ENCODE data around the gene RUNX1. TPM values are rescaled to one million over a fixed set of nuclear protein-coding genes. Genes with fewer than 3 reads are reported as not detected.

RUNX1 gene
- total RNA-seq, 2 donors from 2014 or later, result 3.8 to 7.6 TPM

DNA sequence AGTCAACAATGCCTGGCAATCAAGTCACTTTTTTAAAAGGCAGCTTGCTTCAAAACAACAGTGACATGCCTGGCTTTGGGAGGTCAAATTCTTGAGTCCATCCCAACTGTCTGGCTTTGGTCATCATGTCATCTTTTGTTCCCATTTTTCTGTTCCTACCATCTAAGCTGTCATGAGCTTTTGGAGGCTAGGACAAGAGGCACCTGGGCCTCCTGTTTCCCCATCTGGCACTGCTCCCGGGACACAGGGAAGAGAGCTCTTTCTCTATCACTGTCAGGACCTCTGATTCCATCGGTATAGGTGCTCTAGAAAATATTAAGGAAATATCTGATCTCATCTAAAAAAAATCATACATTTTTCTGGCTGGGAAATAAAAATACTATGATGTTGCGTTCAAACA lies 224.0 kb downstream of the RUNX1 start:
- DNase-seq (ENCODE audit: low spot score), result no peak
- TF ChIP-seq, protein P1, sequence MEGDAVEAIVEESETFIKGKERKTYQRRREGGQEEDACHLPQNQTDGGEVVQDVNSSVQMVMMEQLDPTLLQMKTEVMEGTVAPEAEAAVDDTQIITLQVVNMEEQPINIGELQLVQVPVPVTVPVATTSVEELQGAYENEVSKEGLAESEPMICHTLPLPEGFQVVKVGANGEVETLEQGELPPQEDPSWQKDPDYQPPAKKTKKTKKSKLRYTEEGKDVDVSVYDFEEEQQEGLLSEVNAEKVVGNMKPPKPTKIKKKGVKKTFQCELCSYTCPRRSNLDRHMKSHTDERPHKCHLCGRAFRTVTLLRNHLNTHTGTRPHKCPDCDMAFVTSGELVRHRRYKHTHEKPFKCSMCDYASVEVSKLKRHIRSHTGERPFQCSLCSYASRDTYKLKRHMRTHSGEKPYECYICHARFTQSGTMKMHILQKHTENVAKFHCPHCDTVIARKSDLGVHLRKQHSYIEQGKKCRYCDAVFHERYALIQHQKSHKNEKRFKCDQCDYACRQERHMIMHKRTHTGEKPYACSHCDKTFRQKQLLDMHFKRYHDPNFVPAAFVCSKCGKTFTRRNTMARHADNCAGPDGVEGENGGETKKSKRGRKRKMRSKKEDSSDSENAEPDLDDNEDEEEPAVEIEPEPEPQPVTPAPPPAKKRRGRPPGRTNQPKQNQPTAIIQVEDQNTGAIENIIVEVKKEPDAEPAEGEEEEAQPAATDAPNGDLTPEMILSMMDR (IDR thresholded peaks at IDR 0.05), result no peak
- Histone ChIP-seq H3K4me3 (no peak overlapping the region), H3K36me3 (peaks cover 3% of the 10 kb centered on the region), H3K27ac (no peak overlapping the region), H3K9me3 (no peaks in the 10 kb centered on the region), H3K27me3 (no peaks in the 10 kb centered on the region), H3K4me1 (peaks cover 0 to 4% of the 10 kb centered on the region in 2 donors)

- Histone ChIP-seq H3K27me3 (no peaks in the 10 kb centered on the region), H3K4me3 (no peak overlapping the region), H3K9me3 (no peaks in the 10 kb centered on the region), H3K27ac (no peak overlapping the region), H3K4me1 (peaks cover 0 to 4% of the 10 kb centered on the region in 2 donors), H3K36me3 (peaks cover 3% of the 10 kb centered on the region)
- TF ChIP-seq, protein P1 (IDR thresholded peaks at IDR 0.05), result no peak
- DNase-seq (ENCODE audit: low spot score), result no peak
Measured at GRCh38 chr21:34824314-34824713, 224.8 kb downstream of the RUNX1 start.

DNA sequence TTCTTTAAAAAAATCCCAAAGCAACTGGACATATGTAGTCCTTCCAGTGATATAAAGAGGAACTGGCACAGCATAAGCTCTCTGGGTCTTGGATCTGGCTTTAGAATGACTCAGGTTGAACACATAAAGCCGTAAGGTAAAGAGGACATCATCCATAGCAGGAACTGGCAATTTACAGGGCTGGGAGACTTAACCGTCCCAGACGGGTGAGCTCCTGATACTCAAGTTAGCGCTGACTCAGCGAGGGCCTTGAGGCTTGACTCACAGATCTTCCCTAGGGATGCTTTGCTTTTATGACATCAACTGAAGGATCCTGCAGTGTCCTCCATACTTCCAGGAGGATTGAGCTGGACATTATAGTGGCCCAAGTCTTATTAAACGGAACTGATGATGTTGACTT lies 226.2 kb downstream of the RUNX1 start:
- no peak overlapping the region for H3K4me3 ChIP-seq
- H3K4me1 ChIP-seq, result peaks cover 0 to 4% of the 10 kb centered on the region in 2 donors
- H3K27ac ChIP-seq, result no peak overlapping the region
- DNase-seq (ENCODE audit: low spot score), result peak; percentile 38
- no peaks in the 10 kb centered on the region for H3K9me3 ChIP-seq
- TF ChIP-seq, protein P1 (IDR thresholded peaks at IDR 0.05), result no peak
- peaks cover 3% of the 10 kb centered on the region for H3K36me3 ChIP-seq
- no peaks in the 10 kb centered on the region for H3K27me3 ChIP-seq

DNA sequence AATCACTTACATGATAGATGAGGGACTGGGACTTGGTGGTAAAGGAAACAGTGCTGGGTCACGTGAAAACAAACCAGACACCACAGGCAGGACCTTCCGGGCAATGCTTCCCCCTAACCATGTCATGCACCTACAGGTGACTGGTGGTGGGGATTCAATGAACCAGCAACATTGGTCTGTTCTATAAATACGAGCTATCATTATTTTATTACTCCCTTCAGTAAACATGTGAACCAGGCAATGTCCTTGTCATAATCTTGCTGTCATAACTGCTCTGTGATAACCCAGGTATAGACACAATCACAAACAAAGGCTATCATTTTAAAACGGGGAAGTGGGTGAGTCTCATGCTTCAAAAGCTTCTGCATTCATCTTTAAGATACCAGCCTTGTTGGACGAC lies 226.9 kb downstream of the RUNX1 start:
- Histone ChIP-seq H3K36me3 (peaks cover 3% of the 10 kb centered on the region), H3K9me3 (no peaks in the 10 kb centered on the region), H3K27me3 (no peaks in the 10 kb centered on the region), H3K27ac (no peak overlapping the region), H3K4me3 (no peak overlapping the region), H3K4me1 (no peaks in the 10 kb centered on the region)
- no peak for DNase-seq (ENCODE audit: low spot score)
- TF ChIP-seq, protein P1 (IDR thresholded peaks at IDR 0.05), result no peak

DNA sequence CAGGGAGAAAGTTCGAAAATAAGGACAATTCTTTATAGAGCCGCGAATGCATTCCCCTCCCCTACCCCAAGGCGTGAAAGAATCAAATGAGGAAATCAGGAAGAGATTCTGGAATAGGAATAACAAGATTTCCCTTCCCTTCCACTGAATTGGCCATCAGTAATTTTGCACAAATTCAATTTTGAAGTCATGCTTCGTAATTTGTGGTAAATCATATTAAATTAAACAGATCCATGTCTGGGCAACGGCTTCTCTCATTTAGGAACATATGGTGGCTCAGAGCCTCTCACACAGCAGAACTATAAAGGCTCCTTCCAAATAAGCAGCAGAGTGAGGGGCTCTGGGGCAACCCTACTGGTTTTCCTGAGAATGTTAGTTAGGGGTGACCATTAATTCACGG lies 227.4 kb downstream of the RUNX1 start:
- Histone ChIP-seq H3K36me3 (peaks cover 3% of the 10 kb centered on the region), H3K27me3 (no peaks in the 10 kb centered on the region), H3K27ac (no peak overlapping the region), H3K4me3 (no peak overlapping the region), H3K4me1 (no peaks in the 10 kb centered on the region), H3K9me3 (no peaks in the 10 kb centered on the region)
- no peak for DNase-seq (ENCODE audit: low spot score)
- TF ChIP-seq, protein P1 (IDR thresholded peaks at IDR 0.05), result no peak

GRCh38 chr21:34820051-34820450 lies 229.1 kb downstream of the RUNX1 start:
- Histone ChIP-seq H3K4me1 (no peaks in the 10 kb centered on the region), H3K27ac (no peak overlapping the region), H3K9me3 (no peaks in the 10 kb centered on the region), H3K4me3 (no peak overlapping the region), H3K27me3 (no peaks in the 10 kb centered on the region), H3K36me3 (peaks cover 3% of the 10 kb centered on the region)
- TF ChIP-seq, protein P1 (IDR thresholded peaks at IDR 0.05), result no peak
- DNase-seq (ENCODE audit: low spot score), result no peak

Data from right atrium auricular region (tissue), 2 donors.